ENCODE measurements around the gene THSD4.

DNA sequence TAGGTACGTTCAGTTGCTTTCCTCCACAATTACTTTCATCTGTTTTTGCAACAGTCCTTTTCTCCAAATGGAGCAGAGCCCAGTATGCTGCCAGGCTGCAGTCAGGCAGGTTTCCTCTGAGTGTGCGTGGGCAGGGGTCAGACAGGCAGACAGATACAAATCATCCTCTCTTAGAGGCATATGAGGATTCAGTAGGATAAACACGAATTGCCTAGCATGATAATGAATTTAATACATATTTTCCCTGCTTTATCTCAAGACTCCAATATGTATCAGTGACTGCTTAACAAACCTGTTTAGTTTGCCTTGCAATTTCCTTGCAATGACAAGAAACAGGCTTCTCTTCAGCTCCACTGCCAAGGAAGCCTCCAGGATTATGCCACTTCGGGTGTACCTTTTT, 554.4 kb downstream of the THSD4 start:
- TF ChIP-seq CTCF (IDR thresholded peaks at IDR 0.05) (no peak), POLR2A (IDR thresholded peaks at IDR 0.05) (no peak), POLR2AphosphoS5 (IDR thresholded peaks at IDR 0.05; ENCODE audit: insufficient read depth in 1 of 2, low read depth in 1 of 2) (no peak)
